ENCODE results near the gene CRYGS. TPM values are rescaled to one million over a fixed set of nuclear protein-coding genes. Genes with fewer than 3 reads are reported as not detected.

The CRYGS gene
- total and polyA plus RNA-seq, 2 experiments from 2014 or later, result 2.0 to 2.9 TPM

GRCh38 chr3:186502966-186503712 lies 41.0 kb downstream of the CRYGS start (continued):
- TF ChIP-seq ZNF462 (CRISPR knock-in tag; IDR thresholded peaks at IDR 0.05) (no peak), EZH2phosphoT487 (IDR thresholded peaks at IDR 0.05; ENCODE audit: unreplicated experiment) (no peak), ZNF331 (CRISPR knock-in tag; IDR thresholded peaks at IDR 0.05; ENCODE audit: low read depth) (no peak), POLR2AphosphoS5 (IDR thresholded peaks at IDR 0.05; ENCODE audit: low read depth) (no peak), ETS1 (IDR thresholded peaks at IDR 0.05) (no peak), CTCF (conservative IDR thresholded peaks at IDR 0.05; ENCODE audit: low read depth in 2 of 2) (no peak), CREB1 (CRISPR knock-in tag; IDR thresholded peaks at IDR 0.05; ENCODE audit: low read depth) (no peak)

Data from GM23338 (cell line).